HG02973 (cell line): ENCODE data around the gene HIGD1B.

ENCODE experiments used
- ATAC-seq: cut with Tn5 transposase; IDR thresholded peaks from one replicate; pipeline ENCODE4 v1.9.1; 2021; ENCODE audit warnings: moderate library complexity; ENCODE audit not compliant: unreplicated experiment

The HIGD1B gene

DNA sequence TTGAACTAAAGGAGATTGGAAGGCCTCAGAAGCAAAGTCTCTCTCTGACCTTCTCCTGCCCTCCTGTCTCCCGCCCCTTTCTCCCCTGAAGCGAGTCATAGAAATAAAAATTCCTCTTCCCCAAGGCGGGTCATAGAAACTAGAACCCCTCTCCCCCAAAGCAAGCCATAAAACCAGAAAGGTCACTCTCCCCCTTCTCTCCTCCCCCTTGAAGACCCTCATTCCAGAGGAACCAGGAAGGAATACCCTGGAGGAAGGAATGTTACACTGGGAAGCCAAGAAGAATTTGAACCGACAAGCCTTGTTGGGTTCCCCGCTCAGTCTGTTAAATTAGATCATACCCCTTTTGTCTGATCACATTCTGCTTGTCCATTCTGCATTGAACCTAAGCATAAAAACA, 14.9 kb upstream of the HIGD1B start:
- ATAC-seq = no peak

DNA sequence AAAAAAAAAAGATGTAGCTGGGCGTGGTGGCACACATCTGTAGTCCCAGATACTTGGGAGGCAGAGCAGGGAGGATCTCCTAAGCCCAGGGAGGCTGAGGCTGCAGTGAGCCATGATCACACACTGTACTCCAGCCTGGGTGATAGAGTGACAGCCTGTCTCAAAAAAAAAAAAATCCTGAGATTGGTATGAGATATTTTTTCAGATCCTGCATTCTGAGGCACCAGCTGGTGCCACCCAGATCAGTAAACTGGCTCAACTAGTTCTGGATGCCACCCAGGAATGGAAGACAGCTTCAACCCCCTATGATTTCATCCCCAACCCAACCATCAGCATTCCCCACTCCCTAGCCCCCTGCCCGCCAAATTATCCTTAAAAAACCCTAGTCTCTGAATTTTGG, 10.5 kb upstream of the HIGD1B start:
- ATAC-seq = no peak

DNA sequence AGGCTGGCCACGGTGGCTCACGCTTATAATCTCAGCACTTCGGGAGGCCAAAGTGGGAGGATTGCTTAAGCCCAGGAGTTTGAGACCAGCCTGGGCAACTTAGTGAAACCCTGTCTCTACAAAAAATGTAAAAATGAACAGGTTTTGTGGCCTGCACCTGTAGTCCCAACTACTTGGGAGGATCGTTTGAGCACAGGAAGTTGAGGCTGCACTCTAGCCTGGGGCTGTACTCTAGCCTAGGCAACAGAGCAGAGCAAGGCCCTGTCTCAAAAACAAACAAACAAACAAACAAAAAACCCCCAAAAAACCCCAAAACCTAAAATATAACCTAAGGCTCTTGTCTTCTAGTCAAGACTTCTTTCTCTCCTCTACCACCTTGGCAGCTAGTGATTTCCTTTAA, 7.4 kb upstream of the HIGD1B start:
- no peak for ATAC-seq

DNA sequence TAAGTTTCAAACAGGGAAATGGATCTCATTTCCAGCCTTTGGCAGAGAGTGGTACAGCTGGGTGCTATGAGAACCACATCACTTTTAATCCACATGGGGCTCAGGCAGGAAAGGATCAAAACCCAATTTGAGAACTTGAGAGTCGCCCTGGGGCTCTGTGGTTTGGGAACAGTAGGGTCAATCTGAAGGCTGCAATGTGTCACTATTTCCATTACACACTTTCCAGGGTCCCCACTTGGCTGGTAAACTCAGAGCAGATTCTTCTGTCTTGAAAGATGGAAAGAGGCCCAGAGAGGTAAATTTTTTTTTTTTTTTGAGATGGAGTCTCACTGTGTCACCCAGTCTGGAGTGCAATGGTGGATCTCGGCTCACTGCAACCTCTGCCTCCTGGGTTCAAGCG, 6.7 kb upstream of the HIGD1B start:
- no peak for ATAC-seq

DNA sequence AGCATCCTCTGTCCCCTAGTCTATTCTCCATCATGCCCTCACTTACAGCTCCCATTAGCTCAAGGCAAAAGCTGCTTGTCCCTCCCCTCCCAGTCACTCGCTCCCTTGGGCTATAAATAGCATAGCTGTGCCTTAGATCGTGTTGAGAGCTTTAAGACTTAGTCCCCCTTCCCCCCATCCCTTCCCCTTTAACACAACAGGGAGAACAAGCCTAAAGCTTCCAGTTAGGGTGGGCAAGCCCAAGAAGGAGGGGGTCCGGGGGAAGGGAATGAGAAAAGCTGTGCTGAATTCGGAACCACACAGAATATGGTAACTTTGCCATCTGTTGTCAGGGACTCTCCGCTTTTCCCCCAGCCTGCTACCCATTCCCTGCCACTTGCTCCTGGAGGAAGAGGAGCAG, 4.9 kb upstream of the HIGD1B start:
- no peak for ATAC-seq

DNA sequence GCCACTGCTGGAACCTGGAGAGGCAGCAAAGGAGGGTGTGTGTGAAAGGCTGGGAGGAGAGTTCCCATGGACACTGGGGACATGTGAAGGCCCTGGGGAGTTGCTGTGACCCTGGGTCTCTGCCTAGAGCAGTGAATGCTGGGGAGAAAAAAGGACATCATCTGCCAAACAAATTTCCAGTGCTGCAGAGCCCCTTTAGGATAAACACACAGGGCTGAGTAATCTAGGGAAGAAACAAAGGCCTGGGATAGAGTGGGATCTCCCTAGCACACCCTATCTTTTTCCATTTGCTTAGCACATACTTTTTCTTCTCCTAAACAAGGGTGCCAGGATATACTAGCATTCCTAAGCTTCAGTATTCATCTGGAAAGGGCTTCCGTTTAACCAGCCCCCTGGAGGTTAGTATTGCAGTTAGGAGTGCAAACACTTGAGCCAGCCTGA, 3.3 kb upstream of the HIGD1B start:
- ATAC-seq = no peak

DNA sequence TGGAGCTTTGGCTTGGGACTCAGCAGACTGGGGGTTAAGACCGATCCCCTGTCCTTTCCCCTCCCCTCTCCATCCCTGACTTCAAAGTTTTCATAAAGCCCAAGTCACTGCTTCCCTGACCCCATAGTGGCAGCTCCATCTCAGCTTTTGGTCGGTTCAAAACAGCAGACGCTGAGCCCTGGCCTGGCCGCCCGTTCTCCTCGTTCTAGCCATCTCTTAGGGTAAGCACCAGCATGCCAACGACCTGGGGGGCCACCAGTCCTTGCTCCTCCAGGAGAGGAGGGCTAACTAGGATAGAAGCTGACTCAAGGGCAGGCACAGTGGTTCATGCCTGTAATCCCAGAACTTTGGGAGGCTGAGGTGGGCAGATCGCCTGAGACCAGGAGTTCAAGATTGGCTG, 1.5 kb upstream of the HIGD1B start:
- no peak for ATAC-seq

DNA sequence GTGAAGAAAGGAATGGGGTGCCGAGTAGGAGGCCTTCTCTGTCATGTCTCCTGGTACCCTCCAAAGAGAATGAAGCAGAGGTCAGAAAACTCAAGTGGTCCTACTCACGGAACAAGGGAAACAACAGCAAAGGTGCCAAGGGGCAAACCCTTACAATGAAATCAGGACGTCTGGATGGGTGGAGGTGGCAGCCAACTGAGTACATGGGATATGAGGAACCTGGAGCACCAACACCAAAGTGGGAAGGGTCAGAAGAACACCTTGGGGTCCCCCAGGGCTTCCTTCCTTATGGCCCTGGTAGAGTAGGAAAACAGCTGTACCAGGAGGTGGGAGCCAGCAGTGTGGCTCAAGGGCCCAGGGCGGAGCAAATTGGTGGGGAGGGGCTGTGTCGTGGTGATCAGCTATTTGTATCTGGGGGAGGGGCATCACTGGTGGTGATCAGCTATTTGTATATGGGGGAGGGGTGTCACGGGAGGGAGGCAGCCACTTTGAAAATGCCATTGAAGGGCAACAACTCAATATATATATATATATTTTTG, 643 bp downstream of the HIGD1B start:
- ATAC-seq = no peak

DNA sequence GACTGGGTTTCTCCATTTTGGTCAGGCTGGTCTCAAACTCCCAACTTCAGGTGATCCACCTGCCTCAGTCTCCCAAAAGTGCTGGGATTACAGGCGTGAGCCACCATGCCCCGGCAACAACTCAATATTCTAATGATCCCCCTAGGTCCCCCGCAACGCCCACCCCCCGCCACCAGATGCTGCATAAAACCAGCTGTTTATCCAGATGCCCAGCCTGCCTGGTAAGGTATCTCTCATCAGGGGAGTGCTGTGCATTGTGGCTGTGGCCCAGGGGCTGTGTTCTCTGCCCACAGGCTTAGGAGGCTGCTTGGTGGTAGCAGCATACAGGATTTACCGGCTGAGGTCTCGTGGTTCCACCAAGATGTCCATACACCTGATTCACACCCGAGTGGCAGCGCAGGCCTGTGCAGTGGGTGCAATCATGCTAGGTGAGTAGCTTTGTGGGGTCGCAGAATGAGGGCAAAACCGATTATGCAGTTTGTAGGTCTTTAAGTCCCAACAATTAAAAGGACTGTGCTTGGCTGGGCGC, 1.3 kb downstream of the HIGD1B start:
- ATAC-seq = no peak

DNA sequence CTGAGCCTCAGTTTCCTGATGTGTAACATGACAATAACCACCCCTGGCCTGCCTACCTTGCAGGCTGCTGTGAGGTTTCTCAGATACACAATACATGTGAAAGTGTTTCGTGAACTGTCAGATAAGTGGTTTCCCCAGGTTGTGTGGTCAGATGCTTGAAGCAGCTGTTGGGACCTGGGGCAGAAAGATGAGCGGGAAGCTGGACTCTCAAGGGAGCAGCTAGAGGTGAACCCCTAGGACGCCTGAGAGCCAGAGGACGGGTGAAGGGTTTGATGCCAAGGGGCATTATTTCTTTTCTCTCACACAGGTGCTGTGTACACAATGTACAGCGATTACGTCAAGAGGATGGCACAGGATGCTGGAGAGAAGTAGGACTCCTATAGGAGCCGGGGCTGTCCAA, 2.3 kb downstream of the HIGD1B start:
- ATAC-seq = no peak

DNA sequence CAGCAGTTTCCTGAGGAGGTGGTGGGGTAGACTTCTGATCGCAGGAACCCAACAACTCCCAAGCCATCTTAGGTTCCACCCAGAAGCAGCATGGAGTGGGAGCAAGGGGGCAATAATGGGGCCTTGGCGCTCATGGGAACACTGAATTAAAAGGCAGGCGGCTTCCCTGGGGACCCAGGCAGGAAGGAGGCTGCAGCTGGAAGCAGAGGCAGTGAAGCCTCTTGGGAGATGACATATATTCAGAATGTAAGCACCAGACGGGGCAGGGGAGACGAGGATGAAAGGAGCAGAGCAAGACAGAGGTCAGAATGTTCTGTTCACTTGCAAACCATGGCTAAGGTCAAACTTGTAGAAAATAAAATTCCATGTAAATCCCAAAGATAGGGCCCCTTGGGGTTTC, 2.9 kb downstream of the HIGD1B start:
- ATAC-seq = no peak

DNA sequence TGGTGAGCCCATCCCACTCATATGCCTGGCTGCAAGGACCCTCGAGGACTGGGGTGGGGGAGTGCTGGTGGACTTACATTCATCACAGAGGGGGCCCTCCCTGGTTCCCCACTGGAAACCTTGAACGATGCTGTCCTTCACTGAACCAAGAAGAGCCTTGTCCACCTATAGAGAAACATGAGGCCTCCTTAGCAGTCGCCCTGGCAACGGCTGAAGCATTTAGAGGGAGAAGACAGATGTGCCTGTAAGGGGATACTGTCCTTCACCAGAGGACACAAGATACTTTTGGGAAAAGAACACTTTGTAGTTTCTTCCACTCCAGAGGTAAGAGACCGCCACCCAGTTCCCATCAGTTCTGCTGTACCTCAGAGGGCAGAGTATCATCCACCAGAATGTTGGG, 6.5 kb downstream of the HIGD1B start:
- no peak for ATAC-seq

DNA sequence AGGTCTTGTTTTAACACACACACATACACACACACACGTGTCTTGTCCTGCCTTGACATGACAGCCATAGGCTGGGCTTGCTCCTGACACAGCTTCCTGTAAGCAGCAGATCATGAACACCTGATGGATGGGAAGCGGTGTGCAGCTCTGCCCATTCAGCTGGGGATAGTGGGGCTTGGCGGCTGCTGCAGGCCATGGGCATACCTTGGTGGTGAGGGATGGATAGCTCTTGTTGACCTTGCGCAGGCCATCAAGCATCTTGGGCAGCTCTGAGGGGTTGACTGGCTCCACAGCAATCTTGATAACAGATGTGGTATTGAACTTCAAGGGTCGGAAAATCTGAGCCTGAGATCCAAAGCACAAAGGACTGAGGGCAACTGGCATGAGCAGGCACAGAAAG, 12.0 kb downstream of the HIGD1B start:
- ATAC-seq = no peak

DNA sequence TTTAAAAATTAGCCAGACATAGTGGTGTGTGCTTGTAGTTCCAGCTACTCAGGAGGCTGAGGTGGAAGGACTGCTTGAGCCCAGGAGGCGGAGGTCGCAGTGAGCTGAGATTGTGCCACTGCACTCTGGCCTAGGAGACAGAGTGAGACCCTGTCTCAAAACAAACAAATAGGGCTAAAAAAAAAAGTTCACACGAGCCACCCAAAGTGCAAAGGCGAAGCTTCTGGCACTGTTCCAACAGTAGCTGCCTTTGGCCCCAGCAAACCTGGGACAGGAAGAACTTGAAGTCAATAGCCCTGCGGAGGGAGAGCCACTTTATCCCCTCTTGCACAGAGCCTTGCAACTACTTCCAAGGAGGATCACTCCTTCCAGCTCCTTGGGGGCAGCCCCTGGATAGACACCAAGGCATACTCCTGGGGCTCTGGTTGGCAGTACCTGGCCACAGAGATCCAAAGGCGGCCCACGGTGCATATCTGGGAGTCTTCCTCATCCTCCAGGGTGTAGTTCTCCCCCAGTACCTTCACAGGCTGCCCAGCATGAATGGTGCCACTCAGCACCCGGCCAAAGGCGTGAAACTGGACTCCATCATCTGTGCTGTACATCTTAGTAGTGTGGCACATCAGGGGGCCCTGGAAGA, 14.7 kb downstream of the HIGD1B start:
- no peak for ATAC-seq

DNA sequence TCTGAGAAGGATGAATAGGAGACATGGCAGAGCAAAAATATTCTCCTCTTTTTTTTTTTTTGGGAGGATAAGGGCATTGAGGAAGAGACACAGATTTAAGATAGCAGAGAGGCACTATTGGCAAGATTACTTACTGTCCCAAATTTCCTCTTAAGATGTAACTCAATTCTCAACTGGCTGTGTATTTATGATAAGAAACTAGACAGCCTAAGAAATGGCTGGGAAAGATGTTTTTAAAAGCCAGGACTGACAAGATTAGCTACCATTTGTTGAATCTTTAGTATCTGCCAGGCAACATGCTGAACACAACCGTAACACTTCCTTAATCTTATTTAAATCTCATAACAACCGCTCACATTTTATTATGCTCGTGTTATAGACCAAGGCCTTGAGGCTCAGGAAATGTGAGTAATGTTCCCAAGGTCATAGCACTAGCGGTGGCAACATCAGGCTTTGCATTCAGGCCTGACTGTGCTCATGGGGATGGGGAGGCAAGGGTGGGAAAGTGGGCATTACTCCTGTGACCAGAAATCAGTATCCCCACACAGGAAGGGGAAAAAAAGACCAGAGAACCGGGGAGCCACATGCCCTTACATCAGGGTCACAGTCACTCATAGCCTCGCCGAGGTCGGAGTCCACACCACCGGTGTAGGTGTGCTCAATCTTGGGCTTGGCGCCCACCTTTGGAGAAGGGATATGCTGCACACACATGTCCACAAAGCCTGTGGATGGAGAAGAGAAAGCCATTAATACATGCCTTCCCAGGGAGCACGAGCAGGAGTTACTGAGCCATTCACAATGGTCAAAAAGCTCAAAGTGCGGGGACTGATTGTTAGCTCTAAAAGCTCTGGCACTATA, 15.6 kb downstream of the HIGD1B start:
- no peak for ATAC-seq

DNA sequence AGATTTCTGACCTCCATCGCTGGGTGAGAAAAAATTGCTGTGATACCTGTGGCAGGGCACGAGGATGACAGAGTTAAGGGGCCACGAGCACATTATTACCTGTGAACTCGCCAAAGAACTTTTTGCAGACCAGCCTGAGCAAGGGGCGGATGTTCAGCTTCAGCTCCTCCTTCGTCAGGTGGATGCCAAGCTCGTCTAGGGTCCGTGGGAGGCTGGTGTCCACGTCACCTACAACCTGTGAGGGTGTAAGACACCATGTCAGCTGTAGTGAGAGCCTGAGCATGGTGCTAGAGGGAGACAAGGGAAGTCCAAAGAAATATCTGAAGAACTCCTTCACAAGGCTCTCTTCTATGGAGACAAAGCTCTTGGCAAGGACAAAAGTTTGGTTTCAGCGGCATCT, 17.1 kb downstream of the HIGD1B start:
- ATAC-seq = no peak

DNA sequence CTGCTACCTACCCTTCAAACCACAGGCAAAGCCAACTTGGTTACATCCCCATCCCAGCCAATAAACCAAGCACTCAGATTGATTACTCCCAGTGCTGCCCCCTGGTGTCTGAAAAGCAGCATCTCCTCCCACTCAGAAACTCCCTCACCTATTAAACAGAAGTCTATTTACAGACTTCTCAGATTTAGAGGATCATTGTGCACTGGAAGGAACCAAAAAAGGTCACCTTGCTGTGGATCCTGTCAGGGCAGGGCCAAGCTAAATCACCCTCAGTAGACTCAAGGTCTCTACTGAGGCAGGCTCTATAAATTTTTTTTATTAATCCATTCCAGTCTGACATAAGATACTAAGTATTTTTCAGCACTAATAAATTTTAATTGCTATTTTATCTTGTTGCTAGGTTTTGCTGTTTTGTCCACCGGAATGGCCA, 17.6 kb downstream of the HIGD1B start:
- no peak for ATAC-seq

DNA sequence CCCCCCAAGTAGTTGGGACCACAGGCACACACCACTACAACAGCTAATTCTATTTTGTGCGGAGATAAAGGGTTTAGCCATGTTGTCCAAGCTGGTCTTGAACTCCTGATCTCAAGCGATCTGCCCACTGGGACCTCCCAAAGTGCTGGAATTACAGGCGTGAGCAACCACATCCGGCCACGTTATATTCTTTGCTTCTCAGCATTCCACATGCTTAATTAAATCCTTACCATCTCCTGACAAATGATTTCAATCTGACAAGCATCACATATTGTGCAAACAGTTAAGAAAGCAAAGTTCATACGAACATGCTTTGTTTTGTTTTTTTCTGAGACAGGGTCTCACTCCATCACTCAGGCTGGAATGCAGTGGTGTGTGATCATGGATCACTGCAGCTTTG, 18.2 kb downstream of the HIGD1B start:
- ATAC-seq = no peak

DNA sequence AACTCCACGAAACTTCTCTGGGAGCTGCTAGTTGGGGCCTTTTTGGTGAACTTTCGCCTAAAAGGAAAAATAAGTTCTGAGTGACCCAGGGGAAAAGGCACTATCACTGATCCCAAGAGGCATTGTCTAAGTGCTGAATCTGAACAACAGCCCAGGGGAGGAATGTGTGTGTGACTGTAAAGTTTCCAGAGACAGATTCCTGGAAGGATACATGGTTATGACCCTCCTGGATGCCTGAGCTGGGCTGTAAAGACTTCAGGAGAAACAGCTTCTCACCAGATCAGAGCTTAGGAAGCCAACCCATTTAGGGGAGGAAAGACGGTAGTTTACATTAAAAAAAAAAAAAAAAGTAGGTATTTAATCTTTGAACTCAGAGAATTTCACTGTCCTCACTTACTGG, 20.2 kb downstream of the HIGD1B start:
- no peak for ATAC-seq

DNA sequence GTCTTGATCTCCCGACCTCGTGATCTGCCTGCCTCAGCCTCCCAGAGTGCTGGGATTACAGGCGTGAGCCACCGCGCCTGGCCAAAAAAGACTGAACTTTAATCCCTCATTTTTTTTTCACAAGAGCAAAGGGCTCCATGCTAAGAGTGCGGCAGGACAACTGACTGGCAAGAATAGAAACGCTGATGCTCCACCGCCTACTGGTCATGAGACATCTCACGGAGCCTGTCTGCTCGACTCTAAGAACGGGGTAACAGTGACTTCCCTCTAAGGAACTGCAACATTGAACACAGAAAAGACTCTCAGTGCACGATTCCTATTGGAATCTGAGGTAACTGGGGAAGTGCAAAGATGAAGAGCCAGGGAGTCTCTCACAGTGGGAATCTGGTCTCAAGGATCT, 23.9 kb downstream of the HIGD1B start:
- no peak for ATAC-seq

DNA sequence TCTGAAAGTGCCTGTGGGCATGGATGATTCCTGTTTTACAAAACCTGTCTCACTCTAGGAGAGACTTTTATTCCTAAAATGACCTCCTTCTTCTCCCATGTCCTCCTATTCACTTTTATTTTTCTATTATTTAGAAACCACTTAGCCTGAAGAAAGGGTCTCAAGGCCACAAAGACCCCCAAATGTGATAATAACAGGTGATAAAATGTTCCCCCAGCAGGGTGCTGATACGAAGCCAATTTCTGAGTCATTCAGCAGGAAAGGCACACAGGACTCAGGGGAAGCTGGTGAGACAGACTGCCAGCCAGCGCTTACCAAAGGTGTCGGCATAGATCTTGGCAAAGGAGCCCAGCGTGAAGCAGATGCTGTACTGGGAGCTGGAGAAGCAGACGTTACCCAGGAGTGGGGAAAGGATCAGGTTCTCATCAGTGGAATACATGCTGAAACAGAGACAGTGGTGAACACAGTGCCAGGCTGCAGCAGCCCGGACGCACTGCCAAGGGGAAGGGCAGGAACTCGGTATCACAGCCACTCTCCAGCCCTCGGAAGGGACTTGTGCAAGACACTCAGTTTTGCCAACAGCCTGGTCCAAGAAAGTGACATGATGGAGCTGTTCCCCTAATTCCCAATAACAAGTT, 24.6 kb downstream of the HIGD1B start:
- no peak for ATAC-seq

DNA sequence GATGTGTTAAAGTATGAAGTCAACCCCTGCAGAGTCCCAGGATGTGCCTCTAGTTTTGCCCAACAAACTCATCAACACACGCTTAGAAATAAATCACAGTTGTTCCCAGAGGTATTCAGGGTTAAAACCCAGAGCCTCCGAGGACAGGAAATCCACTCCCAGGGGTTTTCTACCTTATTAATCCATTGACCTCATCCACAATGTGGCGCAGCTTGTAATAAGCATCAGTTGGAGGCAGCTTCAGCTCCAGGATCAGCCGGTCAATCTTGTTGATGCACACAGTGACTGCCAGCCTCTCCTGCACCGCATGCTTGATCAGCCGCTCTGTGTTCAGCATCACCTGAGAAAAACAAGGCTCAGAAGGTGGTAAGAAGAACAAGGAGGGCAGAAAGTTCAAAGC, 28.1 kb downstream of the HIGD1B start:
- no peak for ATAC-seq
